OCI-LY7 (cell line): Measurements from ENCODE around the gene TFF2. TPM values are rescaled to one million over a fixed set of nuclear protein-coding genes. Genes with fewer than 3 reads are reported as not detected.

ENCODE experiments used
- BruUV-seq: library from RNA; stranded (reverse); fragments of 400-500 nt; replicated peaks from 2 replicates; lab custom pipeline; 2021; lab: Mats Ljungman, UMichigan
- CTCF ChIA-PET: fragments of 300-600 bp; sonication (Branson Sonifier 250); formaldehyde crosslinking; loops from one replicate; lab custom pipeline; 2022; ENCODE audit warnings: antibody characterized with exemption; ENCODE audit not compliant: unreplicated experiment; lab: Charles Lee
- POLR2A ChIA-PET: fragments of 300-600 bp; sonication (Branson Sonifier 250); formaldehyde crosslinking; loops from one replicate; lab custom pipeline; 2022; ENCODE audit warnings: antibody characterized with exemption; lab: Charles Lee
- DNase-seq: peaks from one replicate; pipeline ENCODE4 v3.0.0-alpha.2; 2015; ENCODE audit warnings: low spot score
- H2AFZ ChIP-seq: fragments of 200-600 bp; sonication (generic), shearing (Covaris generic); 2 replicates; pipeline ENCODE4 v1.6.1; 2014; ENCODE audit warnings: mild to moderate bottlenecking, antibody characterized with exemption, low read length, moderate library complexity
- H3K27ac ChIP-seq: fragments of 200-600 bp; sonication (generic); 2 replicates; pipeline ENCODE4 v1.5.1; 2014; ENCODE audit warnings: mixed run types, low read depth, mild to moderate bottlenecking, moderate library complexity, low read length, inconsistent platforms; ENCODE audit not compliant: poor library complexity, severe bottlenecking
- H3K36me3 ChIP-seq: fragments of 200-600 bp; sonication (generic); 2 replicates; pipeline ENCODE4 v1.6.1; 2014; ENCODE audit warnings: mild to moderate bottlenecking, antibody characterized with exemption, low read length, moderate library complexity, mixed read lengths; ENCODE audit not compliant: insufficient read depth
- H3K4me1 ChIP-seq: fragments of 200-600 bp; sonication (generic); 2 replicates; pipeline ENCODE4 v1.5.1; 2014; ENCODE audit warnings: mild to moderate bottlenecking, low read length; ENCODE audit not compliant: insufficient read depth, poor library complexity, severe bottlenecking
- H3K4me2 ChIP-seq: fragments of 200-600 bp; sonication (generic); 2 replicates; pipeline ENCODE4 v1.6.1; 2014; ENCODE audit warnings: mild to moderate bottlenecking, low read length
- H3K4me3 ChIP-seq: fragments of 200-600 bp; sonication (generic); 2 replicates; pipeline ENCODE4 v1.5.1; 2014; ENCODE audit warnings: mild to moderate bottlenecking, low read depth, low read length; ENCODE audit not compliant: poor library complexity, severe bottlenecking
- H3K79me2 ChIP-seq: fragments of 200-600 bp; sonication (generic); 2 replicates; pipeline ENCODE4 v1.6.1; 2016; ENCODE audit warnings: low read depth, mild to moderate bottlenecking, low read length, moderate library complexity, mixed read lengths; ENCODE audit not compliant: insufficient read depth
- H3K9me2 ChIP-seq: fragments of 200-600 bp; sonication (generic); 2 replicates; pipeline ENCODE4 v1.6.1; 2016; ENCODE audit warnings: mild to moderate bottlenecking, low read length, mixed read lengths; ENCODE audit not compliant: insufficient read depth
- H3K9me3 ChIP-seq: fragments of 200-600 bp; sonication (generic); 2 replicates; pipeline ENCODE4 v1.6.1; 2014; ENCODE audit warnings: mild to moderate bottlenecking, mixed run types, low read length, mixed read lengths
- H4K20me1 ChIP-seq: fragments of 200-600 bp; sonication (generic); 2 replicates; pipeline ENCODE4 v1.6.1; 2014; ENCODE audit warnings: mild to moderate bottlenecking, antibody characterized with exemption, low read length, moderate library complexity, mixed read lengths; ENCODE audit not compliant: insufficient read depth
- EZH2phosphoT487 ChIP-seq: fragments of 200-600 bp; sonication (generic); IDR thresholded peaks from 2 replicates; pipeline ENCODE4 v1.6.1; 2018; ENCODE audit warnings: low read depth, borderline replicate concordance, mild to moderate bottlenecking, mixed run types, antibody characterized with exemption, low read length, moderate library complexity, mixed read lengths
- intact Hi-C: fragments of 100-400 bp; cut with micrococcal nuclease; formaldehyde crosslinking; loops from one replicate; pipeline ENCODE4 v1.10.0; 2022; ENCODE audit not compliant: unreplicated experiment
- total RNA-seq, 2 experiments: library from RNA; depleted of rRNA in 1 of 2; stranded (reverse); fragments of >200 nt in 1 of 2; shearing (Covaris generic) in 1 of 2; gene quantifications; 2 replicates each; pipeline ENCODE4 v1.2.3, GENCODE V29; 2014 to 2022
- TF ChIP-seq, protein P1 (sequence below): fragments of 200-600 bp; sonication (generic); conservative IDR thresholded peaks from 2 replicates; pipeline ENCODE4 v1.5.1; 2014; ENCODE audit warnings: mild to moderate bottlenecking, antibody characterized with exemption, low read length, moderate library complexity, mixed read lengths

The TFF2 gene
- total RNA-seq, 2 experiments from 2014 or later = not detected

DNA sequence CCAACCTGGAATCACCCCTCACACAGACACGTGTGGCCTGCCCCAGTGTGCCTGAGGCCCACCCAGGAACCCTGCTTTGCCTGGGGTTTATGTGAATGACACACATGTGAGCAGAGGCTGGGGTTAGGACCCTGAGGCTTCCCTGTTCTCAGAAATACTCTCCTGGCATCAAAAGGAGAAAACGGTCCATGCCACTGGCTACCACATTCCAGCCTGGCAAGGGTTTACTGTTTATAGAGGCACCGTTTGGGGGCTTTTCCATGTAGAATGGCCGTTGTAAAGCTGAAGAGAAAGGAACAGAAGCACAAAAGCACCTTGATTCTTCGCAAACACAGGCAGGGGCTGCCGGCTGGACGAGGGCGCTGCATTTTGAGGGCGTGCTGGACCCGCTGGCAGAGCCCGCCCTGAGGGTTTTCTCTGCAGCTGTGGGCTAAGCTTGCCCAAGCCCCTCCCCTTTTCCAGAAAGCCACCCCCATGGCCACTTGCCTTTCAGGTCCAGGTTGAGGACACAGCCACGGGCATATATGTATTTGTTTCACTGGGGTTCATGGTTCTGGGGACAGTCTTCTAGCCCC is 48.6 kb downstream of the TFF2 start:
- POLR2A ChIA-PET = no interaction called here
- intact Hi-C loops = no loop called here

GRCh38 chr21:42301371-42302075 is 49.3 kb downstream of the TFF2 start:
- Histone ChIP-seq H3K4me3 (no peak overlapping the region), H3K36me3 (peaks cover 13% of the 10 kb centered on the region; the same call in 1 of the 2 replicates), H3K79me2 (no peaks in the 10 kb centered on the region), H3K4me2 (no peak overlapping the region), H3K4me1 (peaks cover 2% of the 10 kb centered on the region), H2AFZ (no peak overlapping the region), H3K9me2 (no peaks in the 10 kb centered on the region), H3K9me3 (no peaks in the 10 kb centered on the region), H3K27ac (no peak overlapping the region), H4K20me1 (no peaks in the 10 kb centered on the region)
- DNase-seq = no peak
- CTCF ChIA-PET = no interaction called here
- TF ChIP-seq, protein P1, sequence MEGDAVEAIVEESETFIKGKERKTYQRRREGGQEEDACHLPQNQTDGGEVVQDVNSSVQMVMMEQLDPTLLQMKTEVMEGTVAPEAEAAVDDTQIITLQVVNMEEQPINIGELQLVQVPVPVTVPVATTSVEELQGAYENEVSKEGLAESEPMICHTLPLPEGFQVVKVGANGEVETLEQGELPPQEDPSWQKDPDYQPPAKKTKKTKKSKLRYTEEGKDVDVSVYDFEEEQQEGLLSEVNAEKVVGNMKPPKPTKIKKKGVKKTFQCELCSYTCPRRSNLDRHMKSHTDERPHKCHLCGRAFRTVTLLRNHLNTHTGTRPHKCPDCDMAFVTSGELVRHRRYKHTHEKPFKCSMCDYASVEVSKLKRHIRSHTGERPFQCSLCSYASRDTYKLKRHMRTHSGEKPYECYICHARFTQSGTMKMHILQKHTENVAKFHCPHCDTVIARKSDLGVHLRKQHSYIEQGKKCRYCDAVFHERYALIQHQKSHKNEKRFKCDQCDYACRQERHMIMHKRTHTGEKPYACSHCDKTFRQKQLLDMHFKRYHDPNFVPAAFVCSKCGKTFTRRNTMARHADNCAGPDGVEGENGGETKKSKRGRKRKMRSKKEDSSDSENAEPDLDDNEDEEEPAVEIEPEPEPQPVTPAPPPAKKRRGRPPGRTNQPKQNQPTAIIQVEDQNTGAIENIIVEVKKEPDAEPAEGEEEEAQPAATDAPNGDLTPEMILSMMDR = no peak
- TF ChIP-seq EZH2phosphoT487 = no peak
- BruUV-seq = no TSS peak
- intact Hi-C loops = no loop called here
- POLR2A ChIA-PET = no interaction called here

More for the DNA sequence above, 48.6 kb downstream of the TFF2 start:
- Histone ChIP-seq H3K9me3 (no peaks in the 10 kb centered on the region), H3K79me2 (no peaks in the 10 kb centered on the region), H2AFZ (no peak overlapping the region), H3K36me3 (peaks cover 7% of the 10 kb centered on the region; the same call in 1 of the 2 replicates), H3K27ac (no peak overlapping the region), H3K4me2 (no peak overlapping the region), H3K4me3 (no peak overlapping the region), H3K4me1 (peaks cover 7% of the 10 kb centered on the region), H4K20me1 (no peaks in the 10 kb centered on the region), H3K9me2 (no peaks in the 10 kb centered on the region)
- CTCF ChIA-PET = no interaction called here
- no peak for DNase-seq
- BruUV-seq = no TSS peak
- no peak for TF ChIP-seq EZH2phosphoT487
- TF ChIP-seq, protein P1 = no peak

GRCh38 chr21:42300956-42301355 is 49.8 kb downstream of the TFF2 start:
- intact Hi-C loops = no loop called here
- ChIA-PET POLR2A (no interaction called here), CTCF (no interaction called here)
- Histone ChIP-seq H3K9me3 (no peaks in the 10 kb centered on the region), H2AFZ (no peak overlapping the region), H4K20me1 (no peaks in the 10 kb centered on the region), H3K79me2 (no peaks in the 10 kb centered on the region), H3K4me2 (no peak overlapping the region), H3K36me3 (peaks cover 17% of the 10 kb centered on the region), H3K4me3 (no peak overlapping the region), H3K4me1 (no peaks in the 10 kb centered on the region), H3K9me2 (no peaks in the 10 kb centered on the region), H3K27ac (no peak overlapping the region)
- TF ChIP-seq EZH2phosphoT487 = no peak
- TF ChIP-seq, protein P1 = no peak
- no peak for DNase-seq
- BruUV-seq = no TSS peak
